GM12878 (cell line): ENCODE data around the gene LRRC47. TPM values are rescaled to one million over a fixed set of nuclear protein-coding genes. Genes with fewer than 3 reads are reported as not detected.

Experiments
- CREB1 ChIP-seq: IDR thresholded peaks from 2 replicates; pipeline ENCODE4 v1.6.1; 2012; ENCODE audit warnings: low read depth, mild to moderate bottlenecking, inconsistent platforms
- HDAC2 ChIP-seq: fragments of 200-600 bp; sonication (generic); IDR thresholded peaks from 2 replicates; pipeline ENCODE4 v1.6.1; 2017
- IKZF1 ChIP-seq: fragments of 450-650 bp; conservative IDR thresholded peaks from 2 replicates; pipeline ENCODE4 v1.6.1; 2017; ENCODE audit warnings: antibody characterized with exemption, mild to moderate bottlenecking
- IRF3 ChIP-seq: fragments of 450-650 bp; IDR thresholded peaks from 2 replicates; pipeline ENCODE4 v1.6.1; 2014; ENCODE audit warnings: mild to moderate bottlenecking
- REST ChIP-seq: IDR thresholded peaks from 2 replicates; pipeline ENCODE4 v1.6.1; 2012; ENCODE audit warnings: mild to moderate bottlenecking, low read depth, low read length
- ZBED1 ChIP-seq: IDR thresholded peaks from 2 replicates; pipeline ENCODE4 v1.6.1; 2016; ENCODE audit warnings: borderline replicate concordance
- polyA plus RNA-seq, 11 experiments: library from polyadenylated mRNA; depleted of rRNA in 4 of 11; unstranded in 6 of 11; stranded (reverse) in 5 of 11; fragments of >200 nt; fragmentation: Nextera tagmentation in 4 of 11; fragmentation: Illumina TruSeq in 1 of 11; extraction: Ambion mirVana in 4 of 11; extraction: Trizol in 1 of 11; gene quantifications; 1 replicate in 1 of 11; 2 replicates in 10 of 11; pipeline versions ENCODE4 v1.2.1 to v1.2.3, GENCODE V29; 2011 to 2016; ENCODE audit warnings: inconsistent platforms in 2 of 11, missing spikeins in 2 of 11, low read depth in 1 of 11
- total RNA-seq, 4 experiments: library from RNA; depleted of rRNA in 3 of 4; stranded (reverse); fragments of >200 nt in 3 of 4; fragmentation: Illumina TruSeq in 1 of 4; extraction: Trizol in 1 of 4; gene quantifications; 2 replicates each; pipeline versions ENCODE4 v1.2.1 to v1.2.3, GENCODE V29; 2013 to 2021
- TF ChIP-seq, protein P1 (sequence below): fragments of 450-650 bp; IDR thresholded peaks from 2 replicates; pipeline ENCODE4 v1.6.1; 2017; ENCODE audit warnings: mild to moderate bottlenecking, moderate library complexity

LRRC47 gene
- total and polyA plus RNA-seq, 10 of the 15 experiments (the other 5 are each of a cell fraction or from before 2014, with no cell fraction given), result 2.5 to 34.6 (median 18.2) TPM

GRCh38 chr1:3816331-3817137 is 20.2 kb upstream of the LRRC47 start (continued):
- TF ChIP-seq ZBED1 (no peak), HDAC2 (no peak), IKZF1 (no peak), REST (no peak), IRF3 (no peak), CREB1 (no peak)
- TF ChIP-seq, protein P1, sequence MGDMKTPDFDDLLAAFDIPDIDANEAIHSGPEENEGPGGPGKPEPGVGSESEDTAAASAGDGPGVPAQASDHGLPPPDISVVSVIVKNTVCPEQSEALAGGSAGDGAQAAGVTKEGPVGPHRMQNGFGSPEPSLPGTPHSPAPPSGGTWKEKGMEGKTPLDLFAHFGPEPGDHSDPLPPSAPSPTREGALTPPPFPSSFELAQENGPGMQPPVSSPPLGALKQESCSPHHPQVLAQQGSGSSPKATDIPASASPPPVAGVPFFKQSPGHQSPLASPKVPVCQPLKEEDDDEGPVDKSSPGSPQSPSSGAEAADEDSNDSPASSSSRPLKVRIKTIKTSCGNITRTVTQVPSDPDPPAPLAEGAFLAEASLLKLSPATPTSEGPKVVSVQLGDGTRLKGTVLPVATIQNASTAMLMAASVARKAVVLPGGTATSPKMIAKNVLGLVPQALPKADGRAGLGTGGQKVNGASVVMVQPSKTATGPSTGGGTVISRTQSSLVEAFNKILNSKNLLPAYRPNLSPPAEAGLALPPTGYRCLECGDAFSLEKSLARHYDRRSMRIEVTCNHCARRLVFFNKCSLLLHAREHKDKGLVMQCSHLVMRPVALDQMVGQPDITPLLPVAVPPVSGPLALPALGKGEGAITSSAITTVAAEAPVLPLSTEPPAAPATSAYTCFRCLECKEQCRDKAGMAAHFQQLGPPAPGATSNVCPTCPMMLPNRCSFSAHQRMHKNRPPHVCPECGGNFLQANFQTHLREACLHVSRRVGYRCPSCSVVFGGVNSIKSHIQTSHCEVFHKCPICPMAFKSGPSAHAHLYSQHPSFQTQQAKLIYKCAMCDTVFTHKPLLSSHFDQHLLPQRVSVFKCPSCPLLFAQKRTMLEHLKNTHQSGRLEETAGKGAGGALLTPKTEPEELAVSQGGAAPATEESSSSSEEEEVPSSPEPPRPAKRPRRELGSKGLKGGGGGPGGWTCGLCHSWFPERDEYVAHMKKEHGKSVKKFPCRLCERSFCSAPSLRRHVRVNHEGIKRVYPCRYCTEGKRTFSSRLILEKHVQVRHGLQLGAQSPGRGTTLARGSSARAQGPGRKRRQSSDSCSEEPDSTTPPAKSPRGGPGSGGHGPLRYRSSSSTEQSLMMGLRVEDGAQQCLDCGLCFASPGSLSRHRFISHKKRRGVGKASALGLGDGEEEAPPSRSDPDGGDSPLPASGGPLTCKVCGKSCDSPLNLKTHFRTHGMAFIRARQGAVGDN, result no peak
